CD4-positive, alpha-beta T cell treated with Interleukin-2 at 100 ng/mL for 4 hours (primary cell): ENCODE measurements around the gene ZNF662.

Experiments used
- DNase-seq: peaks from one replicate; pipeline ENCODE4 v3.0.0-alpha.2; 2020; ENCODE audit warnings: low spot score

ZNF662 gene

DNA sequence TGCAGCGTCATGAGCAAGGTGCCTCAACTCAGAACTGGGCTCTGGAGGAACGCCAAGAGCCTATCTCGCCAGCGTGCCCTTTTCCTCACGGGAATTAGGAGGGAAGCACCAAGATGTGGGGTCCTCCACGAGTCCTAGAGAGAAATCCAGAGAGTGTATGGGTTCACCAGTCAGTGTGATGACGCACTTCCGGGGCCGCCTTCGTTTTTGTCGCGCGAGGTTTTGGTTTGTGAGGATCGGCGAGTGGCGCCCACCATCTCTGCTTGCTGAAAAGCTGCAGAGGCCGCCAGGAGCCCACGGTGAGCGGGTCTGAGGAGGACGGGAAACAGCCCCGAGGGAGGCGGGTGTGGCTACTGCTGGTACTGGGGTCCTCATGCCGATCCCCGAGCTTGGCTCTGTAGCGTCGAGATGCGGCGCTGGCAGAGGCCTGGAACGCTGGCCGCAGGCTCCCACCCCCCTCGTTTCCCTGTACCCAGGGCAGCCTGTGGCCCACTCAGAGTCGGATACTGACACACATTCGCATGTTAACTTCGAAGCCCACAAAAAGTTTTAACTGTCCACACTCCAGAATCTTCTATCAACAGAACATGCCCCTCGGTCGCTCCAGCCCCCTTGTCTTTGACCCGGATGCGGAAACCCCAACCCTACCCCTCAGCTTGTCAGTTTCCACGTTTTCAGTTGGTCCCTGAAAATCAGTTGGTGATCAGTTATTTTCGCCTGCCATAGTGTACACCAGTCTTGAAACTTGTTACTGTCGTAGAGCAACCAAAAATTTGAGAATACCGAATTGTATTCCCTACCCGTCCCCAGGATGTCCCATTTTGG lies 30.4 kb downstream of the ZNF662 start:
- no peak for DNase-seq

DNA sequence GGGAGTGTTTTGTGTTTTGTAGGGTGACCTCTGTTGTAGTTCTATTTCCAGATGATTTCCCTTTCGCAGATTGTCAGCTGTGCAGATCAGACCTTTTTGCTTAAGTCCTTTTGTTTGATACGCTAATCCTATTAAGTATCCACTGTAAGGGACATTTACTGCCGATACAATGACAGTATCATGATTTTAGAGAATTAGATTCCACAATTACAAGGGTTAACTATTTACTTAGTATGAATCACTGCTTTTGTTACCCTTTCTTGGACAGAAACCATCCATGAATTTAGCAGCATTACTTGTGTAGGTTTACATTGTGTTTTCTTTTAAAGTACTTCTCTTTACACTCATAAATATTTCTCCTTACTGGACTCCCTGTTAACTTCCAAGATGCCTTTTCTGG lies 31.4 kb downstream of the ZNF662 start:
- DNase-seq, result no peak

DNA sequence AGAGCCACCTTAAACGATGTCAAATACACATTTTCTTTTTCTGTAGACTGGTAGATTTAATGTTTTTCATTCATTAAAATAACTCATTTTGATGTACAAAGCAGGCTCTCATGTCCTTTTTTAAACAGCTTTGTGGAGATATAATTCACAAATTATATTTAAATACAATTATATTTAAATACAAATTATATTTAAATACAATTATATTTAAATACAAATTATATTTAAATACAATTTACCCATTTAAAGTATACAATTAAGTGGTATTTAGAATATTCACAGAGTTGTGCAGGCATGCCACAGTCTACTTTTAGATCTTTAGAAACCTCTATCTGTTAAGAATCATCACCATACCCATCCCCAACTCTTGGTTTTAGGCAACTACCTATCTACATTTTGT lies 36.8 kb downstream of the ZNF662 start:
- DNase-seq, result no peak

DNA sequence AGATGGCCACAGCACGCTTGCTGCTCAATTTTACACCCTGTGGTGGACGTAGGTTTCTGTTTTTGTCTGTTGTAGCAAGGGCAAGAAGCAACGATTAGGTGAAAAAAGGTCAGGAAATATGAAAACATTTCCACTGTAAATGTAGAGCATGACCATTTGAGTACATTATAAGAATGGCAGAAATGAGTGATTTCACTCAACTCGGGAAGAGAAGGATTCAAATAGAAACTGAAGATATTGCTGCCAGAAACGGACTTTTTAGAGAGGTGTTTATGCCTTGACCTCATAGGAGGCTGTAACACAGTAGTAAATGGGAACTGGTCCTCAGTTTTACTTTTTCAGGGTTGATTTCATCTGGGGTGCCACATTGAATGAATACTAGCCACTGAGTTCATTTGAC lies 40.1 kb downstream of the ZNF662 start:
- no peak for DNase-seq

DNA sequence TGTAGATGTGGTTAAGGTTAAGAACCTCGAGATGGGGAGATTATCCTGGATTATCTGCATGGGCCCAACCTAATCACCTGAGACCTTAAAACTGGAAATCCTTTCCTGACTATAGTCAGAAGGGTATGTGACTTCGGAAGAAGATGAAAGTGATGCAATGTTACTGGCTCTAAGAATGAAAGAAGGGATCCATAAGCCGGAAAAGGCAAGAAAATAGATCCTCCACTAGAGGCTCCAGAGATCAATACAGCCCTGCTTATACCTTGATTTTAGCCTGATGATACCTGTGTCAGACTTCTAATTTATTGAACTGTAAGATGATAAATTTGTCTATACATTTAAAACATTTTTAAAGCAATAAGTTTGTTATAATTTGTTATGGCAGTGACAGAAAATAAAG lies 51.6 kb downstream of the ZNF662 start:
- DNase-seq, result no peak

DNA sequence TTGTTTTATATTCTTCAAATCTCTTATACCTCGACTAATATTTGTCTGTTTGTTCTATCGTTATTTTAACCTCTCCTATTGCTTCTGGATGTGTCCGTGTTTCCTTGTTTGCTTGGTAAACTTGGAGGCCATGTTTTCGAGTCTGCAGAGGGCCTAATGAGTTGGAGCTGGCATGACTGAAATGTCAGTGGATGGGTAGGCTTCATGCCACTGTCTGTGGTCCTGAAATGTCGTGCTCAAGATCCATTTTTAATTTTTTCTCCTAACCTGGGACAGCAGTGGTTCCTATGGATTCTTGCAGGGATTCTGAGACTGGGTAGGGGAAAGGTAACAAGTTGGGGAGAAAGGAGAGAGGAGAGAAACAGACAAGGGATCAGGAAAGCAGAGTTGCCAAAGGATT lies 54.3 kb downstream of the ZNF662 start:
- DNase-seq, result no peak

DNA sequence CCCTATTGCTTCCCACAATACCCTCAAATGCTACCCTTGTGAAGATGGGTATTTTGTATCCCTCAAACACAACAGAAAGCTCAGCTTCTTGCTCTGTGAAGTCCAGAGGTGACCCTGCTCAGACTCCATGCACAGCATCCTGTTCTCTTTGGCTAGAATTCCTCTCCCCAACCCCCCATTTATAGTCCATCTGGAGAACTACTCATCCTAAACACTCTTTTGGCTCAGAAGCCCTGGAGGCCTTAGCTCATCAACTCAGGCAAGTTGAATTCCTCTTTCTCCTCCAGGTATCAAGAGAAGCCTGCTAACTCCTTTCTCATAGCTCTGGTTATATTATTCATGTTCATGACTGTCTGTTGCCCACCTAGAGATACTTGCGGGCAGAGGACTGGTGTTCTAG lies 54.8 kb downstream of the ZNF662 start:
- no peak for DNase-seq

DNA sequence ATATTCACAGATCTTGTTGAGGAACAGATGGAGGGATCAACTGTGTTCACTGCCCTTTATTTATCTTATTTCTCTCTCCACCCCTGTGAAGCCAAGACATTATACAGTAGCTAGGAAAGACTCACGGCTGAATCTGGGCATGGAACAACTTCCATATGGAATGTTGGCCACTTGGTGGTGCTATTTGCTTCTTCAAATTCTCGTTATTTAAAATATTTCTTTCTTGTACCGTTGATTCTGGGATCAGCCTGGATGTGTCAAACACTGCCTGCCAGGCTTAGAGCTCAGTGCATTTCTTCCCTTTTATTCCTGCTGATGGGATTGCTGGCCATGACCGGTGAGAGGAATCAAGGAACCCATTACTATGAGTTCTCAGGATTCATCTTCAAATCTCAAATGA lies 55.7 kb downstream of the ZNF662 start:
- DNase-seq, result peak; percentile 36

DNA sequence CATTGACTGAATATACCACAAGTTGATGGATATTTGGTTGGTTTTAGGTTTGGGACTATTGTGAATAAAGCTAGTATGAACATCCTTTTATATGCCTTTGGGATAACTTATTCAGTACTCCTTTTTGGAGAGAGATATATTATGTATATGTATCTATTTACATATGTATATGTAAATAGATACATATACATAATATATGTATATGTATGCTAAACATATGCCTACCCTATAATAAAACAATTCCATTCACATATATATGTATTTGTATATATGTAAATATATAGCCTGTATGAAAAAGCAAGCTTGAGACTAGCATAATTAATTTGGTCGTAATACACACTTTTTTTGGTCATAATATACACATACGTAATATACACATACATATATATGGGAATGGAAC lies 57.3 kb downstream of the ZNF662 start:
- DNase-seq, result no peak

DNA sequence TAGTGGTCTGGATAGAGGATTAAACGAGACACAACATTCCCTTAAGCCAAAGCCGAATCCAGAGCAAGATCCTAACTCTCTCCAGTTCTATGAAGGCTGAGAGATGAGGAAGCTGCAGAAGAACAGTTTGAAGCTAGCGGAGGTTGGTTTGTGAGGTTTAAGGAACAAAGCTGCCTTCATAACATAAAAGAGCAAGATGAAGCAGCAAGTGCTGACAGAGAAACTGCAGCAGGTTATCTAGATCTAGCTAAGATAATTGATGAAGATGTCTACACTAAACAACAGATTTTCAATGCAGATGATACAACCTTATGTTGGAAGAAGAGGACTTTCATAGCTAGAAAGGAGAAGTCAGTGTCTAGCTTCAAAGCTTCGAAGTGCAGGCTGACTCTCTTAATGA lies 58.3 kb downstream of the ZNF662 start:
- no peak for DNase-seq
